SK-N-MC (cell line): ENCODE measurements around the gene DNAH11.

ENCODE experiments used
- EZH2 ChIP-seq: fragments of 200-600 bp; sonication (generic); IDR thresholded peaks from one replicate; pipeline ENCODE4 v1.6.1; 2017; ENCODE audit warnings: antibody characterized with exemption
- FOXP2 ChIP-seq: optimal IDR thresholded peaks from 2 replicates; pipeline ENCODE3; 2011; ENCODE audit warnings: mild to moderate bottlenecking, moderate library complexity; ENCODE audit not compliant: insufficient read depth; ENCODE audit errors: extremely low read length, control extremely low read depth
- POLR2AphosphoS5 ChIP-seq: IDR thresholded peaks from 2 replicates; pipeline ENCODE4 v1.6.1; 2012; ENCODE audit warnings: mild to moderate bottlenecking, low read depth, low read length, borderline replicate concordance

GRCh38 chr7:21771906-21772610 is 229.2 kb downstream of the DNAH11 start:
- TF ChIP-seq EZH2 (no peak), POLR2AphosphoS5 (no peak), FOXP2 (no peak)
